Measurements from ENCODE around the gene PAX8.
"Not testable (repeated sequence)": the region's sequence is repeated elsewhere in the genome, so short reads cannot be mapped to it uniquely, and the experiment has no call there.

PAX8 gene

DNA sequence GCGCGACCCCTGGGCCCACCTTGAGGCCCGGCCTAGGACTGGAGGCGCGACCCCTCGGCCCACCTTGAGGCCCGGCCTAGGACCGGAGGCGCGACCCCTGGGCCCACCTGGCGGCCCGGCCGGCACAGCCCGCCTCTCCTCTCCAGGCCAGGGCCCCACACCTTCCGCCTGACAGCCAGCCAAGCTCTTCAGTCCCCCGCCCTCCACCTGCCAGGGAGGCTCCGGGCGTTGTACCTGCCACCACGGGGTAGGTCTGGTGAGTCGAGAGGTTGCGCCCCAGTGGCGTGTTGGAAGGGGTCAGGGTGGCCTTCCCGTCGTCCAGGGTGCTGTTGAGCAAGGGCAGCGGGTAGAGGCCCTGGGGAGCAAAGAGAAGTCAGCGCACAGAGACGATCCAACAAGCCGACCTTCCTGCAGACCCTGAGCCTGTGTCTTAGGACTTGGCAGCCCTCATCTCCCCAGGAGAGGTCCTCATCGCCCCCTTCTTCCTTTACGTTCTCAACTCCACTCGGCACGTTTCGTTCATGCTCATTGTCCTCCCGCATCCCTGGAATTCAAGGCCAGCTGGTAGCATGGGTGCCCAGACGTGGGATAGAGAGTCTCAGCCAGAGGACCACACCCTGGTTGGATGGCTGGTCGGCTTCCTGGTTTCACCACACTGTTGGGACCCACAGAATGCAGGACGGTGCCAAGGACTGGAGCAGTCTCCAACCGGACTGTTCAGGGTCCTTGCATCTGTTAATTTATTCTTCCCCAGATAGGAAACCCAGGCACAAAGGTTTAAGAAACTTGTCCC is 42.2 kb downstream of the PAX8 start:
- Mint-ChIP-seq H3K27ac (ENCODE audit: low read depth) (peak overlapping the region; percentile 71), H3K27me3 (no peaks in the 10 kb centered on the region), H3K9me3 (no peaks in the 10 kb centered on the region), H3K4me3 (peak overlapping the region; percentile 68), H3K4me1 (peaks cover 14% of the 10 kb centered on the region), H3K36me3 (ENCODE audit: insufficient read depth) (peaks cover 7% of the 10 kb centered on the region)
- ATAC-seq (replicated peaks; ENCODE audit: extremely low read depth, poor library complexity, severe bottlenecking) (no peak), DNase-seq (ENCODE audit: low spot score in 2 of 2) (no peak)

DNA sequence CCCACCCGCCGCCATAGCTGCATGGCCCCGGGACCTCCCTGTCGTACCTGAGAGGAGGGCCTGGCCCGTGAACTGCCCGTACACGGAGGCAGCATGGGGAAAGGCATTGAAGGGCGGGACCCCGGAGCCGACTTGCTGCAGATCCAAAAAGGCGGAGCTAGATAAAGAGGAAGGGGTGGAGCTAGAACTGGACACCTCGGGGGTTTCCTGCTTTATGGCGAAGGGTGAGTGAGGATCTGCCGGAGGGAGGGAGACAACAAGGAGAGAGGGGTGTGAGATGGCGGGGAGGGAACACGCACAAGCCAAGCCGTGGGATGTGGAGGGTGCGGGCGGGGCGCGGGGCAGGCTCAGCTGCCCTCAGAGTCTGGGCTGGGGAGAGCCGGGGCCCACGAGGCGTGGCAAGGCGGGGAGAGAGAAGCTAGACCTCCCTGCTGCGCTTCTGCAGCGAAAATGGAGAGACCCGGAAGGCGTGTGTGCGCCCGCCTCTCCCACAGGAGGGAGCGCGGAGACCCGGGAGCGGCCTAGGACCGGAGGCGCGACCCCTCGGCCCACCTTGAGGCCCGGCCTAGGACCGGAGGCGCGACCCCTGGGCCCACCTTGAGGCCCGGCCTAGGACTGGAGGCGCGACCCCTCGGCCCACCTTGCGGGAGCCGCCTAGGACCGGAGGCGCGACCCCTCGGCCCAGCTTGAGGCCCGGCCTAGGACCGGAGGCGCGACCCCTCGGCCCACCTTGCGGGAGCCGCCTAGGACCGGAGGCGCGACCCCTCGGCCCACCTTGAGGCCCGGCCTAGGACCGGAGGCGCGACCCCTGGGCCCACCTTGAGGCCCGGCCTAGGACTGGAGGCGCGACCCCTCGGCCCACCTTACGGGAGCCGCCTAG is 43.1 kb downstream of the PAX8 start:
- not testable (repeated sequence) for H3K36me3 Mint-ChIP-seq (ENCODE audit: insufficient read depth); H3K27me3 Mint-ChIP-seq; H3K4me1 Mint-ChIP-seq; H3K9me3 Mint-ChIP-seq
- Mint-ChIP-seq H3K27ac (ENCODE audit: low read depth) (peak overlapping the region; percentile 82), H3K4me3 (peak overlapping the region; percentile 87)
- ATAC-seq (replicated peaks; ENCODE audit: extremely low read depth, poor library complexity, severe bottlenecking) (peak; percentile 80), DNase-seq (ENCODE audit: low spot score in 2 of 2) (peak in 1 of 2 donors; percentile 37)

DNA sequence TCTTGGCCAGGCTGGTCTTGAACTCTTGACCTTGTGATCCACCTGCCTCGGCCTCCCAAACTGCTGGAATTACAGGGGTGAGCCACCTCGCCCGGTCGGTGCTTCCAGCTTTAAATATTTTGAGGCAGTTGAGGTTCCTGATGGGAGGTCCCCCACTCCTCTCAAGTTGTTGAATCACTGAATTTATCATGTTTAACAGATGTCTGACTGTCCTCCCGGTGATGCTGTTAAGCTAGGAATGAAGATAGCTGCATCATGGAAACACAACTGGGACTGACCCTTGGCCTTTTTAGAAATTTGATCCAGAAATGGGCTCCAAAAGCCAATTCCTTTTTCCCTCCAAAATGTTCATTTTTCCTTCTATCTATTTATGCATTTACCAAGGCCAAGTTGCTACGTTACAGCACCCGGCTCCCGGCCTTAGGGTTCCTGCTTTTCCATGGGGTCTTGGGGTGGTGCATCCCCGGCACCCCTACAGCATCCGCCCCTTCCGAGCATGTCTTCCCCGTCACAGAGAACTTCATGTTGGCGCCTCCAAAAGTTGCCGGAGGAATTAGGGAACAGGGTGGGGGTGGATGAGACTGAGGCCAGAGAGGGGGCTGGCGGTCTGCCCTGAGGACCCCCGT is 43.9 kb downstream of the PAX8 start:
- Mint-ChIP-seq H3K27ac (ENCODE audit: low read depth) (peak overlapping the region; percentile 82), H3K4me1 (peaks cover 7% of the 10 kb centered on the region), H3K4me3 (peak overlapping the region; percentile 87), H3K27me3 (no peaks in the 10 kb centered on the region), H3K9me3 (no peaks in the 10 kb centered on the region), H3K36me3 (ENCODE audit: insufficient read depth) (peaks cover 5% of the 10 kb centered on the region)
- DNase-seq (ENCODE audit: low spot score in 2 of 2) (no peak), ATAC-seq (replicated peaks; ENCODE audit: extremely low read depth, poor library complexity, severe bottlenecking) (no peak)

DNA sequence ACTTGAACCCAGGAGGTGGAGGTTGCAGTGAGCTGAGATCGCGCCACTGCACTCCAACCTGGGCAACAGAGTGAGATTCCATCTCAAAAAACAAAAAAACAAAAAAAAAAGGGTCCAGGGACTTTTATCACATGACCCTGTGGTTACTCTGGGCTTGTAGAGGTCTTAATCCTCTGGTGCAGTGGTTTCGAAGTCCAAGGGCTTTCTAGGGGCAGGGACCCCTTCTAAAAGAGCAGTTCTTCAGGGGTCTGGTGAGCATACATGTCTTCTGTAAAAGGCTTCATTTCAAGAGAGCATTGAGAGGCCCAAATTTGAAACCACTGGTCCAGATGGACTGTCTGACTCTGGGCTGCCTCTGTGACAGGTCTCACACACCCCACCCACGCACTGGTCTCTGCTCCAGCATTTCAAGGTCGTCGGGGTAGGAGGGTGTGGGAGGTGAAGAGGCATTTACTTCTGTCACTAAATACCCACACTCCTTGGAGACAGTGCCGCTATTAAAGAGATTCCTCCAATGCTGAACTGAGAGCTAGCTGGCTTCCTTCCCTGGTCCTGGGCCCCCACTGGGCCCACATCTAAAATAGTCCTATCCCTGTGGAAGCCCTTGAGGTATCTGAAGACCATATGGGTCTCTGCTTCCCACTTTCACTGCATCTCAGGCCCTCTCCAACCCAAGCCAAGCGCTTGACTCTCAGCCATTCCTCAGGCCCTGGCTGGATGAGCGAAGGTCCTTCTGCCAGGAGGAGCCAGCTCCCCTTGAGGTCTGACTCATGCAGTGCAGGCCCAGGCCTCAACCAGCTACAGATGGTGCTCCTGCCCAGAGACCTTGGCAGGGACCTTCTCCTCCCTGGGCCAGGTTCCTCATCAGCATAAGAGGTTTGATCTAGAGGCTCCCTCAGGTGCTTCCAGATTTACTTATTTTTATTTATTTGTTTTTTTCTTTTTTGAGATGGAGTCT is 44.8 kb downstream of the PAX8 start:
- Mint-ChIP-seq H3K36me3 (ENCODE audit: insufficient read depth) (peaks cover 5% of the 10 kb centered on the region), H3K27me3 (no peaks in the 10 kb centered on the region), H3K4me1 (peaks cover 7% of the 10 kb centered on the region), H3K27ac (ENCODE audit: low read depth) (no peak overlapping the region), H3K4me3 (no peak overlapping the region), H3K9me3 (no peaks in the 10 kb centered on the region)
- ATAC-seq (replicated peaks; ENCODE audit: extremely low read depth, poor library complexity, severe bottlenecking): no peak
- DNase-seq (ENCODE audit: low spot score in 2 of 2): no peak

DNA sequence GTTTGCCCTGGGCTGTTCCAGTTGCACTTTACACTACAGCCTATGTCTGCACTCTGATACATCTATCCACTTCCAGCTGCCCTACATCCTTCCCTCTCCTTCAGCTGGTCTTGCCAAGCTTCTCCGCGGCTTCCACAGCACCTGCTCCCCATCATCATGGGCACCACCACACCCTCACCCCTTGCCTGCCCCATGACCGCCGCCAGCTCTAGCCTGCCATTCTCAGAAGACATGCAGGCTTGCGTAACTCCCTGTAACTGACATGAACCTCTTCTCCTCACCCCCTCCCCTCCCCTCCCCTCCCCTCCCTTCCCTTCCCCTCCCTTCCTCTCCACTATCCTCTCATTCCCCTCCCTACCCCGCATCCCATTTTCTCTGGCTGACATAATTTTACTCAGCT is 46.0 kb downstream of the PAX8 start:
- Mint-ChIP-seq H3K4me1 (peaks cover 7% of the 10 kb centered on the region), H3K36me3 (ENCODE audit: insufficient read depth) (peaks cover 5% of the 10 kb centered on the region), H3K27me3 (no peaks in the 10 kb centered on the region), H3K27ac (ENCODE audit: low read depth) (no peak overlapping the region), H3K9me3 (no peaks in the 10 kb centered on the region), H3K4me3 (no peak overlapping the region)
- ATAC-seq (replicated peaks; ENCODE audit: extremely low read depth, poor library complexity, severe bottlenecking): no peak
- DNase-seq (ENCODE audit: low spot score in 2 of 2): no peak

DNA sequence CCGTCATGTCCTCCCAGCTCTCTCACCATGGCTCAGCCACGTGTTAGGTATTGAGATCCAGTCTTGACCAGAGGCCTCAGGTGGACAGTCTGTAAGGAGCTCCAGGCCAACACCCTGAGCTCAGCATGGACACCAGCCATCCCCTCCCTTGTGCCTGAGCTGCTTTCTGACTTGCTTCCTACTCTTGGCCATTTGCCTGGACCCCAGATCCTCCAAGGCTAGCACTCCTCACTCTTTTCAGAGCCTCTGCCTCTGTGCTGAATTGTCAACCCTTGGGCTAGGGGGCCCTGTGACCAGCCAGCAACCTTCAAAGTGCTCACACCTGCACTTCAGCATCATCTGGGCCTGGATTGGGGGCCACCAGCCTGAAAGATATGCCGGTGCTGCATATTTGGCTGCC is 46.6 kb downstream of the PAX8 start:
- H3K4me1 Mint-ChIP-seq: peaks cover 7% of the 10 kb centered on the region
- H3K27me3 Mint-ChIP-seq: no peaks in the 10 kb centered on the region
- no peak overlapping the region for H3K27ac Mint-ChIP-seq (ENCODE audit: low read depth)
- no peak overlapping the region for H3K4me3 Mint-ChIP-seq
- H3K36me3 Mint-ChIP-seq (ENCODE audit: insufficient read depth): peaks cover 2% of the 10 kb centered on the region
- no peaks in the 10 kb centered on the region for H3K9me3 Mint-ChIP-seq
- ATAC-seq (replicated peaks; ENCODE audit: extremely low read depth, poor library complexity, severe bottlenecking) (no peak), DNase-seq (ENCODE audit: low spot score in 2 of 2) (no peak)

DNA sequence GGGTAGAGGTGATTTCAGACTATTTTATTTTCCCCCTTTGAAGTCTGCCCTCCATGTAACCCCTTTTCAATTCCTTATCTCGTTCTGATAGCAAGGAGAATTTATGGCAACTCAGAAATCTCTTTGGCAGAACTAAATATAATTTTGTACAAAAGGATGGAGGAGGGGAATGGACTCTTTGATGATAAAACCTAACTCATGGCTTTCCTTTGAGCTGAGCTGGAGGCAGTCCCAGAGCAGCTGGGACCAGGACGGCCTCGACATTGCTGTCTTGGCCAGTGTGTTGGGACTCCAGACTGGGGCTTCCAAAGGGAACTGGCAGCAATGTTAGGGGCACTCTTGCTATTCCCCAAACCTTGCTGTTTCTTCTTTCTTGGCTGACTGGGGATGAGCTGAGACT is 47.7 kb downstream of the PAX8 start:
- DNase-seq (ENCODE audit: low spot score in 2 of 2): no peak
- Mint-ChIP-seq H3K9me3 (no peaks in the 10 kb centered on the region), H3K4me1 (peaks cover 7% of the 10 kb centered on the region), H3K27me3 (no peaks in the 10 kb centered on the region), H3K4me3 (no peak overlapping the region), H3K27ac (ENCODE audit: low read depth) (no peak overlapping the region), H3K36me3 (ENCODE audit: insufficient read depth) (peaks cover 4% of the 10 kb centered on the region)
- ATAC-seq (replicated peaks; ENCODE audit: extremely low read depth, poor library complexity, severe bottlenecking): no peak

DNA sequence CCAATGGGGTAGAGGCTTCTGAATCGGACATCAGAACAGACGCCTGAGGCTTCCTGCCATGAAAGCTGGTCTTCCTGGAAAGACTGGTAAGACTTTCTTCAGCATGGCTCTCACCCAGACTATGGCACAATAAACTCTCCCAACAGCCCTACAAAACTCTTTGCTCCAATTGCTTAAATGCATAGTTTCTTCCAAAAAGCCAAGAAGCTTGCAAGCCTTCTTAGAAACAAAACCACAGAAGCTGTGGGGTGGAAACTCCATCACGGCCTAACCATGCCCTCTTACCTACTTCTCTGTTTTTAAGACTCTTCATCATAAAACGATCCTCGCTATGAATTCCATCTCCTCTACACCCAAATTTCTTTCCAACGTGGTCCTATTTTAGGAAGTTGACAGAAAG is 48.2 kb downstream of the PAX8 start:
- no peak overlapping the region for H3K4me3 Mint-ChIP-seq
- no peaks in the 10 kb centered on the region for H3K9me3 Mint-ChIP-seq
- peaks cover 4% of the 10 kb centered on the region for H3K36me3 Mint-ChIP-seq (ENCODE audit: insufficient read depth)
- ATAC-seq (replicated peaks; ENCODE audit: extremely low read depth, poor library complexity, severe bottlenecking): no peak
- no peak overlapping the region for H3K27ac Mint-ChIP-seq (ENCODE audit: low read depth)
- H3K27me3 Mint-ChIP-seq: no peaks in the 10 kb centered on the region
- no peak for DNase-seq (ENCODE audit: low spot score in 2 of 2)
- H3K4me1 Mint-ChIP-seq: peaks cover 7% of the 10 kb centered on the region

DNA sequence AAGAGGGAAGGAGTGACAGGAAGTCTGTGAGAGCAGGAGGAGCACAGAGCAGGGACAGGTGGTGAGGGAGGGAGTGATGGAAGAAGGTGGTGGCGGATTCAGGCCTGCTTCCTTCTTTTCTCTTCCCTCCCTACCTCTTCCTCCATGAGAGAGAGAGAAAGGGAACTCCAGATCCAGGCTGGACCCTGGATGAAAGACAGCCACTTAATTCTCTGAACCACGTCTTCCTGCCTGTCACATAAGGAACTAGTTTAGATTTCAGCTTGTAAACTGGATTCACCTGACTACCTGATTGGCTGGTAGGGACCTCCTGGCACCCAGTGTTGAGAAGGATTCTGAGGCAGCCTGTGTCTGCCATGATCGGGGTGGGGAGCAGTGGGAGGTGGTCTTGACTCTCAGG is 48.9 kb downstream of the PAX8 start:
- no peak overlapping the region for H3K4me3 Mint-ChIP-seq
- ATAC-seq (replicated peaks; ENCODE audit: extremely low read depth, poor library complexity, severe bottlenecking): no peak
- no peaks in the 10 kb centered on the region for H3K9me3 Mint-ChIP-seq

DNA sequence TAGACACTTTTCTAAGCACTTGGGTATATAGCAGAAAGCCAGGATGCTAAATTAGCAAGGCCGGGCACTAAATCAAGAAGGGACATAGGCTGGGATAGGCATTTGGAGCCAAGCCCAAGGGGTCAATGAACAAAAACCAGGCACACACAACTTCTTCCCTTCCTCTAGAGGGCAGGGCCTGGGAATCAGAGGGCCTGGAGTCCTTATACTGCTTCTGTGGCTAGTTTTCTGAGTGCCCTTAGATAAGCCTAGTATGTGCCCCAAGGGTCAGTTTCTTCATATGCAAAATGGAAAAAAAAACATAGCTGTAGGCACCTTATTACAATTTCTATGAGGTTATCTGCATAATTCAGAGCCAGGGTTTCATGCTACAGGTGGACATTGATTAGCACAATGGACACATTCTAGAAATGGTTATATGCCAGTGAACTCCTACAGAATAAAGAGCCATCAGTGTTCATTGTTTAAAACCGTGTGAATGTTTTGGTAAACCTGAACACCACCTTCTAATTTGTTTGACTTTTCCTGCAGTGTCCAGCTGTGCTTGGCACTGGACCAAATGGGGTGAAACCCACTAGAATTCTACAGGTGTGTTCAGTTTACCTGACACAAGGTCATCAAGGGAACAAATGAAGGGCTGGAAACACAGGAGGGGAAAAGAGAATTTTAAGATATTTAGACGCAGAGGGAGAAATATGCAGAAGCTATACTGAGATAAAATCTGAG is 49.6 kb downstream of the PAX8 start:
- ATAC-seq (replicated peaks; ENCODE audit: extremely low read depth, poor library complexity, severe bottlenecking): no peak
- Mint-ChIP-seq H3K9me3 (no peaks in the 10 kb centered on the region), H3K36me3 (ENCODE audit: insufficient read depth) (peaks cover 2% of the 10 kb centered on the region), H3K27me3 (no peaks in the 10 kb centered on the region), H3K4me1 (no peaks in the 10 kb centered on the region), H3K4me3 (no peak overlapping the region), H3K27ac (ENCODE audit: low read depth) (peak overlapping the region; percentile 45)
- no peak for DNase-seq (ENCODE audit: low spot score in 2 of 2)

More for the DNA sequence above, 48.9 kb downstream of the PAX8 start:
- Mint-ChIP-seq H3K36me3 (ENCODE audit: insufficient read depth) (peaks cover 2% of the 10 kb centered on the region), H3K27ac (ENCODE audit: low read depth) (peak overlapping the region; percentile 45), H3K4me1 (peaks cover under 1% of the 10 kb centered on the region), H3K27me3 (no peaks in the 10 kb centered on the region)
- no peak for DNase-seq (ENCODE audit: low spot score in 2 of 2)

DNA sequence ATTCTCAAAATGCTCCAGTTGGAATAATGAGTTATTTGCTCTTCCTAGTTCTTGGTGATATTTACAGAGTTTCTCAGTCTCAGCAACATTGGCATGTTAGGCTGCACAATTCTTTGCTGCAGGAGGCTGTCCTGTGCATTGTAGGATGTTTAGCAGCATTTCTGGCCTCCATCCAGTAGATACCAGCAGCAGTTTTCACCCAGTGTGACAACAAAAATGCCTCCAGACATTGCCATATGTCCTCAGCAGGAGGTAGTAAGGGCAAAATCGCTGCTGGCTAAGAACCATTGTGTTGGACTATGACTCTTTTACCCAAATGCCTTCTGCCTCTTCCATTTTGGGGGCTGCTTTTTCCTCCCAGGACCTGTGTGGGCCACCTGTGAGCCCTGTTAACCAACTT is 50.4 kb downstream of the PAX8 start:
- no peak overlapping the region for H3K4me3 Mint-ChIP-seq
- no peaks in the 10 kb centered on the region for H3K9me3 Mint-ChIP-seq
- H3K27me3 Mint-ChIP-seq: no peaks in the 10 kb centered on the region
- DNase-seq (ENCODE audit: low spot score in 2 of 2) (no peak), ATAC-seq (replicated peaks; ENCODE audit: extremely low read depth, poor library complexity, severe bottlenecking) (no peak)
- no peaks in the 10 kb centered on the region for H3K4me1 Mint-ChIP-seq
- H3K36me3 Mint-ChIP-seq (ENCODE audit: insufficient read depth): peaks cover 2% of the 10 kb centered on the region
- no peak overlapping the region for H3K27ac Mint-ChIP-seq (ENCODE audit: low read depth)
